Fibroblast of mammary gland (primary cell): ENCODE data around the gene KCNJ16.

Source experiments
- DNase-seq: peaks from one replicate; pipeline ENCODE4 v3.0.0-alpha.2; 2010; ENCODE audit warnings: low read depth
- H3K4me3 ChIP-seq: 2 replicates; pipeline ENCODE4 v1.5.1; 2011; ENCODE audit warnings: low read depth, mild to moderate bottlenecking, low read length, moderate library complexity; ENCODE audit not compliant: control insufficient read depth
- CTCF ChIP-seq: conservative IDR thresholded peaks from 2 replicates; pipeline ENCODE4 v1.5.1; 2011; ENCODE audit warnings: low read depth, low read length, inconsistent platforms; ENCODE audit not compliant: control insufficient read depth, insufficient read depth

KCNJ16 gene

DNA sequence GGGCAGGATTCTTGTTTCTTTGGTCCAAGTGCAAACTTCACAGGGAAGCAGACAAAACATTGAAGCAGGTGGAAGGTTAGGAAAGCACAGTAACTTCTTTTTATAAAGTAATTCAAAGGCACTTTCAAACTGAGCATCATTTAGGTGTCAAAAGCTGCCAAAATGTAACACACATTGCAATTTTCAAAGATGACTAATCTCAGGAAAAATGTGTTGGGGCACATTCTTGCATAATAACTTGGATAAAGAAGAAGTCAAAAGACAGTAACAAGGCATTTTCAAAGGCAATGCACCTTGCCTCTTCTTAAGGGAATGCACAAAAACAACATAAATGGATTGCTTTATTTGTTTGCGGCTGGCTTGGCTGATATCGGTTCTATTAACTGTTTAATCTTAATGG lies 97.9 kb downstream of the KCNJ16 start:
- TF ChIP-seq CTCF: no peak
- DNase-seq: no peak
- no peak overlapping the region for H3K4me3 ChIP-seq

DNA sequence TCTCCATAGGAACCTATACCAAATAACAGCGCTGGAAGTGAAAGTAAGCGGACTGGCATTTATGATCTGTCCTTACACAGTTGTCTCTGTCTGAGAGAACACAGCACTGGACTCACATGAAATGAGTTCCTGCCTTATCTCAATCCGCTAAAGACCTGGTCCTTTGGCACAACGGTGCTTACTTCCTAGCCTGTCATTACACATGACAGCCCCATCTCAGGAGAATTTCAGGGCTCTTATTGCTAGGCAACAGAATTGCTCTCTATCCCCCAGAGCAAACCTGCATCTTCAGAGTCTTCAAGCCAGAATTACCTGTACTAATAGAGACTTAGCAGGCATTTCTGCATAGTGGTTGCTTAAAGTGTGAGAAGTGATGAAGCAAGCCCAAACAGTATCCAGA lies 98.7 kb downstream of the KCNJ16 start:
- no peak for DNase-seq
- no peak overlapping the region for H3K4me3 ChIP-seq
- TF ChIP-seq CTCF: no peak

- no peak for TF ChIP-seq CTCF
- DNase-seq: no peak
- no peak overlapping the region for H3K4me3 ChIP-seq
These were observed 106.4 kb downstream of the KCNJ16 start for GRCh38 chr17:70181376-70181775.

- peak; percentile 31 for DNase-seq
These were observed 106.8 kb downstream of the KCNJ16 start for GRCh38 chr17:70181866-70182265.

GRCh38 chr17:70183508-70183907 lies 108.5 kb downstream of the KCNJ16 start:
- no peak overlapping the region for H3K4me3 ChIP-seq
- no peak for TF ChIP-seq CTCF
- no peak for DNase-seq

More at GRCh38 chr17:70181866-70182265, 106.8 kb downstream of the KCNJ16 start:
- H3K4me3 ChIP-seq: no peak overlapping the region
- no peak for TF ChIP-seq CTCF

DNA sequence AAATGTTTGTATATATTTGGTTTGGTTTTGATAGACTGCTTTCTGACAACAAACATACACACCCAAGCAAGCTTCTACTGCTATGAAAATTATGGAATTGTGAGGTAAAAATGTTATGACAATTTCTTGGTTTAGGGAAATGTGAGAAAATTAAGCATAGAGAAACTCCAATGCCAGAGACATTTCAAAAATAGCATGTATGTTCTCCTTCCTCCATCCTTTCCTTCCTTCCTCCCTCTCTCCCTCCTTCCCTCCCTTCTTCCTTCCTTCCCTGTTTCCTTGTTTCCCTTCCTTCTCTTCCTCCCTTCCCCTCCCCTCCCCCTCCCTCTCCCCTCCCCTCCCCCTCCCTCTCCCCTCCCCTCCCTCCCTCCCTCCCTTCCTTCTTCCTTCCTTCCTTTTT lies 109.2 kb downstream of the KCNJ16 start:
- DNase-seq: no peak
- no peak overlapping the region for H3K4me3 ChIP-seq
- TF ChIP-seq CTCF: no peak

- no peak overlapping the region for H3K4me3 ChIP-seq
- no peak for TF ChIP-seq CTCF
- peak; percentile 88 for DNase-seq
These were observed 109.7 kb downstream of the KCNJ16 start for GRCh38 chr17:70184770-70185169.
